ENCODE results near the gene MITF.

Gene MITF

DNA sequence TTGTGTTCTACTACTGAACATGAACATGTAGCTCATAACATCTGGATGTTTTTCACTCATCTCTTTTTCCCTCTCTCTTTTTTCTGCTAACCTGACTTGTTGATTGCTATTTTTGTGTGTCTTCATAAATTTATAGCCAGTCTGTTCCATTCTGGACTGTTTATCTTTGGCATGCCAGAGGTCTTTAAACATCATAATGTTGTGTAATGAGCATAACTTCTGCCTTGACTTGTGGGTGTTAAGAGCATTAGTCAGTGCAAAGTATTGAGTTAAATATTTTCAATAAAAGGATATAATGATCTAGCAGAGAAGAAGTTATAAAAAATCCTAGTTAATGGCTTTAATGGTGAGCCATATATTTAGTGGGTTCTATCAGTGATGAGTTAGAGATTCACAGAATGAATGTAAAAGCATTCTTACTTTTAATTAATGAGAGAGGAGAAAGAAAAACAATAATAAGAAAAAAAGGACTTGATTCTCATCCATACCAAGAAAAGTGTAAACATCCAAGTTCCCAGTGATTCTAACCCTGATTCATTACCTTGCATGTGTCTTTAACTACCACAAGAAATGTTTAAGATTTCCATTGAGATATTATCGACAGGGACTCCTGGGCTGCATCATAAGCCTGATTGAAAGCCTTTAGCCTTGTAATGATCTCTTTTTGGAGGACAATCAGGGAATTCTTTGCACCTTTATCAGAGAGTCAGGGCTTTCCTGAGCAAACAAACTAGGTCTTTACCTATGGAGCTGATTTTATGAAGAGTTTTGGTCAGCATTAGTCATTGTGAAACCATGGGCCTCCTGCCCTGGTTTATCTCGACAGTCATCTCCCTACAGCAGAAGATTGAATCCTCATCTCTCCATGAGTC, 22.9 kb downstream of the MITF start:
- DNase-seq, result no peak

- no peak for DNase-seq
Observed at GRCh38 chr3:69762768-69763229, 23.5 kb downstream of the MITF start.

- no peak for DNase-seq
Observed at GRCh38 chr3:69763458-69763857, 24.2 kb downstream of the MITF start.

- DNase-seq, result no peak
Observed at GRCh38 chr3:69764121-69764741, 25.0 kb downstream of the MITF start.

DNA sequence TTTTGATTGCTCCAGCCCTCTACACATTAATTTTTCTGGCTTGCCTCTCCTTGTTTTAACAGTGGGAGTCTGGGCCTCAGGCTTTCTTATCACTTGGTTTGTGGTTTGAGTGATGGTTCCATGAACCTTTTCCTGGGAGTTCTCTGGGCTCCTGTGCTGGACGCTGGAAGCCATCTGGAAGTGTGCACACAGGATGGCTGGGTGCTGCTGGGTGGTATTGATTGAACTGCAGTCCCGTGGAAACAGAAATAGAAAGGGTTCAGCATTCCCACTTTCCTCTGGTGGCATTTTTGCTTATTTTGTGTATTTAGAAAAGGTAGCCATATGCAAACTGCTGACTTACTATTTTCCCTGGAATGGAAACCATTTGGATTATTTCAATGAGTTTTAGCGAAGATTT, 25.6 kb downstream of the MITF start:
- DNase-seq, result no peak

- DNase-seq, result no peak
Observed at GRCh38 chr3:69766638-69767037, 27.4 kb downstream of the MITF start.

DNA sequence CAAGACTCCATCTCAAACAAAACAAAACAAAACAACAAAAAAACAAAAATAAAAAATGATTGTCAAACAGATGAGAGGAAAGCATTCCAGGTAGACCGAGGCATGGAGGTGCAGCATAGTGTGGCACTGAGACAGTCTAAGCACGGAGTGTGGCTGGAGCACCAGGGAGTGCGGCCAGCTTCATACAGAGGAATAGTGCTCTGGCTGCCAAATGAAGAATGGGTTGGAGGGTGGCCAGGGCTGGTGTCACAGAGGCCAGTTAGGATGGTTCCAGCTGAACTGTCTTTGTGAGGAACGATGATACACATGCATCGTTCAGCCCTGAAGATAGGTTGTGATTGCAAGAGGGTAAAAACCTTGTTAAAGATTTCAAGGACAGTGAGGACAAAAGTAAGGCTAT, 28.3 kb downstream of the MITF start:
- DNase-seq, result no peak

DNA sequence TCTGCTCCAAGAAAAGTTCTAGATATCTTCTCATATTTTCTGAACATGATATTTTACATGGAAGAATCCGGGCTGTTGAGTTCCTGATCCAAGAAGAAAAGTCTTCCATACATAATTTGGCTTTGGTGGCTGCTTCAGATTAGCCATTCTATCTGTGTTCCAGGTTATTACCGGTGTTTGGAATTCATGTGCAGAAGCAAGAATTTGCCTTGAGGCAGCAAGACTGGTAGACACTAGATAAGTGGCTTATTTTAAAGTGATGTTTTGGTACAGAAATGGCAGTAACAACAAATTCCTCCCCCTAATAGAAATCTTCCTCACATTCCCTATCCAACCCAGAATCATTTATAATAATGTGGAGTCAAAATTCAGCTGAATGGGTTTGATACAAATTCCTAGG, 29.2 kb downstream of the MITF start:
- no peak for DNase-seq

DNA sequence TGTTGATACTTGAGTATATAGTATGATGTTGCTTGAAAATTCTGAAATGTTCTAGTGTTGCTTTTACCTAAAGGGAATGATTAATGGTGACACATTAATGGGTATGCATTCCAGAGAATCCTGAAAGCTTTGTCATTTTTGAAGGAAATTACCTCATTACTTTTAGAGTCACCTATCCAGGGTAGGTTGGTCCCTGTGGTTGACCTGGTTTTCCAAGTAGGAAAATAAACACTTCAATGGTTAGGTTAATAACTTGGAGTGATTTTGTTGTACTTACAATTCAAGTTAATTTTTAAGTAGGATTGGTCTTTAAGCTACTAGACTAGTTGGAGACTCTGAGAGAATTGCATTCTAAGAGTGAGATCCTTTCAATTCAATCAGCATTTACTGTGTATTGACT, 31.0 kb downstream of the MITF start:
- DNase-seq, result no peak

- no peak for DNase-seq
Observed at GRCh38 chr3:69770976-69771634, 31.8 kb downstream of the MITF start.

- DNase-seq, result no peak
Observed at GRCh38 chr3:69772152-69772867, 33.0 kb downstream of the MITF start.

- no peak for DNase-seq
Observed at GRCh38 chr3:69774029-69774428, 34.8 kb downstream of the MITF start.

- no peak for DNase-seq
Observed at GRCh38 chr3:69775751-69776150, 36.5 kb downstream of the MITF start.

DNA sequence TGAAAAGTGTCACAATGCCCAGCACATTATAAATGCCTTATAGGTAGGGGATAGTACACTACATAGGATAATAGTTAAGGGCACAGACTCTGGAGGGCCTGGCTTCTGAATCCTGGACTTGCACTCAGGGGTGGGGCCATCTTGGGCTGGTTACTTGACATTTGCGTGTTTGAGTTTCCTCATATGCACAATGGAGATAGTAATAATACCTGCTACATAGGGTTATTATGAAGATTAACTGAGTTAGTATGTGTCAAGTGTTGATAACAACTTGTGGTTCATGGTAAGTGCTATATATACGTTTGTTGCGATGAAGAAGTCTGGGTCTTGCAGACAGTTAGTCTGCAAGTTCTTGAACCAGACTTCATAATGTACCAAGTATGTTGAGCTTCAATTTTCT, 37.0 kb downstream of the MITF start:
- DNase-seq, result no peak

GRCh38 chr3:69776920-69777581, 37.8 kb downstream of the MITF start:
- DNase-seq, result no peak

DNA sequence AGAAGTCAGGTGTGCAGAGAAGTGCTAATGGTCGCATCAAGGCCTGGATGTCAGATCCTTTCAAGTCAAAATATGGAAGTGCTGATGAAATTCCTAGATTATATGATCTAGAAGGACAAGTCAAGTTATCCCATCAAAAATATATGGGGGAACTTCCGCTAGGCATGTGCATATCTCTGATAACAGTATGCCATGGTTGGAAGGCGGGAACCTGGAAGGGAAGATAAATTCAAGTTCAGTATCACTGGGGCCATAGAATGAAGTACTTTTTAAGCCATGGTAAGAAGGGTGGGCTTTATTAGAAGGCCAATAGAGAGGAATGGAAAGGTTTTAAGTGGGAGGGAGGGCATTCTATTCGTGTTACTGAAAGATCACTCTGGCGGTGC, 38.3 kb downstream of the MITF start:
- no peak for DNase-seq

DNA sequence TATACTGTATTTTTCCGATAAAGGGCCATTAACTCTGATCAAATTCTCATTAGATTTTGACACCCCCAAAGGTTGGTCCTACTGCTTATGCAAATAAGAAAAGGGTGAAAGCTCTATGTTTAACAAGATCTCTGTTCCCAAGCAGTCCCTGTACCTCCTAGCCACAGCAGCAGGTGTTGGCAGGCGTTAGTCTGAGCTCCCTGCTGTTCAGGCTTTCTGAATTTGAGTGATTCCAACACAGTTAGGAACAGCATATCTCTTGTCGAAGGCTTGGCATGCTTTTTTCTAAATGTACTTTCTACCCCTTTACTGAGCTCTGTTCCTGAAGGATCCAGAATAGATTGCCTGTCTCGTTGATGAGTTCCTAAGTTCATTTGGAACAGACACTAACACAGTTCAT, 42.3 kb downstream of the MITF start:
- DNase-seq, result no peak

- no peak for DNase-seq
Observed at GRCh38 chr3:69784954-69785514, 45.8 kb downstream of the MITF start.

- DNase-seq, result no peak
Observed at GRCh38 chr3:69785769-69786320, 46.6 kb downstream of the MITF start.

GRCh38 chr3:69786854-69787253, 47.6 kb downstream of the MITF start:
- DNase-seq, result no peak

- no peak for DNase-seq
Observed at GRCh38 chr3:69787436-69788168, 48.3 kb downstream of the MITF start.
